ENCODE measurements around the gene DPPA2.
"Not testable (repeated sequence)": the region's sequence is repeated elsewhere in the genome, so short reads cannot be mapped to it uniquely, and the experiment has no call there.

The DPPA2 gene, protein sequence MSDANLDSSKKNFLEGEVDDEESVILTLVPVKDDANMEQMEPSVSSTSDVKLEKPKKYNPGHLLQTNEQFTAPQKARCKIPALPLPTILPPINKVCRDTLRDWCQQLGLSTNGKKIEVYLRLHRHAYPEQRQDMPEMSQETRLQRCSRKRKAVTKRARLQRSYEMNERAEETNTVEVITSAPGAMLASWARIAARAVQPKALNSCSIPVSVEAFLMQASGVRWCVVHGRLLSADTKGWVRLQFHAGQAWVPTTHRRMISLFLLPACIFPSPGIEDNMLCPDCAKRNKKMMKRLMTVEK

DNA sequence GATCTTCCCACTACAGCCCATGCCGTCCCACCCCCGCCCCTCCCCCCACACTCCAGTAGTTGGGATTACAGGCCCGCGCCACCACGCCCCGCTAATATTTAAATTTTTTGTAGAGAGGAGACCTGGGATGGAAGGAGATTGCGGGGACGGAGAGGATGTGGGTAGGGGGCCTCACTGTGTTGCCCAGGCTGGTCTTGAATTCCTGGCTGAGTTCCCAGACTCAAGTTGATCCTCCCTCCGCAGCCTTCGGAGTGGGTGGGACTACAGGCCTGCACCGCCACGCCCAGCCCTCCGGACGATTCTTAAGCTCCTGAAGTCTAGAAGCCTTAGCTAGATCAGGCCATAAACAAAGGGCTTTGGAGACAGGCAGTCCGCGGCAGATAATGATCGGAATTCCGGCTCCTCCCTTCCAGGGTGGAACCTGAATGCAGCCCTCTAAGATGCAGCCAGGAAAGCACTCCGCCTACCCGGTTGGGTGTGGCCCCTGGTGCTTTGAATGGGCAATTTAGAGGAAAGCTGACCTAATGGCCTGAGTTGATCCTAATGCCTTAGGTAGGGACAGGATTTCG lies at the start of gene DPPA2:
TSS of gene DPPA2 (minus strand) at position 356 of the 569 bp plus-strand sequence. CDS start 1,975 bp downstream, outside the sequence.
- DNase-seq, result no peak

DNA sequence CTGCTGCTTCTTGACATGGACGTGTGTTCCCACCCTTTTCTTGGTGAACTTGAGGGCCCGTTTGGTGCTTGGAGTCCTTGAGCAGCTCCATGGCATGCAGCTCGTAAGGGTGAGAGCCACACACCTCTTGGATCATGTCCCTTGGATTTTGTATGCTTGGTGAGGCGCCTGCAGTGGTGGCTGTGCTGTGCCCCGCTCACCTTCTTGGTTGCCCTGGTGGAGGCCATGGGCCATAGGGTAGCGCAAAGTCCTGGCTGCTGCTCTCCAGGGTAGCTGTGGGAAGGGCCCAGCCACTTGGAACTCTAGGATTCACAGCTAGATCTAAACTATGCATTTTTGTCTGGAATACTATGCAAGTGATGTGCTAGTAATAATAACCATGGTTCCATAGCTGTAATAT lies 47.8 kb upstream of the DPPA2 start:
- DNase-seq, result no peak

DNA sequence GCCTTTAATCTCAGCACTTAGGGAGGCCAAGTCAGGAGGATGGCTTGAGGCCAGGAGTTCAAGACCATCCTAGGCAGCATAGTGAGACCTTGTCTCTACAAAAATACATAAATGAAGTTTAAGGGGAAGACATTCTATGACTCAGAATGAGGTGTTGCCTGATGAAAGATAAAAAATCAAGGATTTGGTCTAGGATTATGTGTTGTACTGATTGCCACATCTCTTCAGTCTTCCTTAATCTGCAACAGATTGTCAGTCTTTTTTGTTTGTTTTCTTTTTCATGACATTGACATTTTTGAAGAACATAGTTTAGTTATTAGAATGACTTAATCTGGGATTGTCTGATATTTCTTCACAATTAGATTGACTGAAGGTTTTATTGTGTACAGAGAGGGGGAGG lies 47.3 kb upstream of the DPPA2 start:
- no peak for DNase-seq

DNA sequence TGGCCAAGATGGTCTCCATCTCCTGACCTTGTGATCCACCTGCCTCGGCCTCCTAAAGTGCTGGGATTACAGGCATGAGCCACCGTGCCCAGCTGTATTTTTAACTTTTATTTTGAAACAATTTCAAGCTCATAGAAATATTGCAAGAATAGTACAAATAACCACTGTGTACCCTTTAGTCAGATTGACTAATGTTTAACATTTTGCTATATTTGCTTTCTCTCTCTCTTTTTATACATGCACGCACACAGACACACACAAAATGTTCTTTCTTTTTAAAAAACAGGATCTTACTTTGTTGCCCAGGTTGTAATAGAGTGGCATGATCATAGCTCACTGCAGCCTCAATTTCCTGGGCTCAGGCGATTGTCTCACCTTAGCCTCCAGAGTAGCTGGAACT lies 46.5 kb upstream of the DPPA2 start:
- DNase-seq, result no peak

DNA sequence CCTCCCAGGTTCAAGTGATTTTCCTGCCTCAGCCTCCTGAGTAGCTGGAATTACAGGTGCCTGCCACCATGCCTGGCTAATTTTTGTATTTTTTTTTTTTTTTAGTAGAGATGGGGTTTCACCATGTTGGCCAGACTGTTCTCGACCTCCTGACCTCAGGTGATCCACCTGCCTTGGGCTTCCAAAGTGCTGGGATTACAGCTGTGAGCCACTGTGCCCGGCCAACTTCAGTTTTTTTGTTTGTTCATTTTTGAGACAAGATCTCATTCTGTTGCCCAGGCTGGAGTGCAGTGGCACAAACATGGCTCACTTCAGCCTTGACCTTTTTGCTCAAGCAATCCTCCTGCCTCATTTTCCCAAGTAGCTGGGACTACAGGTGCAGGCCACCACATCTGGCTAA lies 42.5 kb upstream of the DPPA2 start:
- DNase-seq, result not testable (repeated sequence)

DNA sequence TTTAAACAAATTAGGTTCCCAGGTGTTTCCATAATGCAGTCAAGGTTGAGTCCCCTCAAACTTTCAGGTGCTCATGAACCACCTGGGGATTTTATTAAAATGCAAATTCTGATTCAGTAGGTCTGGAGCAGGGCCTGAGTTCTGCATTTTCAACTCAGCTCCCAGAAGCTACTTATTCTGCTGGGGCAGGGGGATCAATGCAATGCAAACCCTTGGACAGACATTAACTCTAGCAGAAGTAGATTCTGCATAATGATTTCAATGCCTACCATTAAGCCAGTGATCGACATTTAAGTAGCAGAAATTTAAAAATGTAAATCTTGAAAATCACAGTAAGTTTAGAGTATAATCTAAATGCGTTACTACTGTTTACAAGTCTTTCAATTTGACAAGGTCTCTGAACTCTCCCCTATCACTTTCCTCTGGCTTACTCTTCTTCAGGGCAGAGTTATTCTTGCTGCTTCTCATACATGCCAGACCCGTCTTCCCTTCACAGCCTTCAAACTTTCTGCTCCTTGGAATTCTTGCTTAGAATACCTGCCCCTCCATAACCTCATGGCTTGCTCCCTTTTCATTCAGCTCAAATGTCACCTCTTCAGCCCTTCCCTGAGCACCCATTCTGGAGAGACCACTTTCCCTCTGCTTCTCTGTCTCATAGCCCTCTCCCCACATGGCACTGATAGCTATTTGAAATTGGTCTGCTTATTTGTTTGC lies 40.3 kb upstream of the DPPA2 start:
- no peak for DNase-seq

DNA sequence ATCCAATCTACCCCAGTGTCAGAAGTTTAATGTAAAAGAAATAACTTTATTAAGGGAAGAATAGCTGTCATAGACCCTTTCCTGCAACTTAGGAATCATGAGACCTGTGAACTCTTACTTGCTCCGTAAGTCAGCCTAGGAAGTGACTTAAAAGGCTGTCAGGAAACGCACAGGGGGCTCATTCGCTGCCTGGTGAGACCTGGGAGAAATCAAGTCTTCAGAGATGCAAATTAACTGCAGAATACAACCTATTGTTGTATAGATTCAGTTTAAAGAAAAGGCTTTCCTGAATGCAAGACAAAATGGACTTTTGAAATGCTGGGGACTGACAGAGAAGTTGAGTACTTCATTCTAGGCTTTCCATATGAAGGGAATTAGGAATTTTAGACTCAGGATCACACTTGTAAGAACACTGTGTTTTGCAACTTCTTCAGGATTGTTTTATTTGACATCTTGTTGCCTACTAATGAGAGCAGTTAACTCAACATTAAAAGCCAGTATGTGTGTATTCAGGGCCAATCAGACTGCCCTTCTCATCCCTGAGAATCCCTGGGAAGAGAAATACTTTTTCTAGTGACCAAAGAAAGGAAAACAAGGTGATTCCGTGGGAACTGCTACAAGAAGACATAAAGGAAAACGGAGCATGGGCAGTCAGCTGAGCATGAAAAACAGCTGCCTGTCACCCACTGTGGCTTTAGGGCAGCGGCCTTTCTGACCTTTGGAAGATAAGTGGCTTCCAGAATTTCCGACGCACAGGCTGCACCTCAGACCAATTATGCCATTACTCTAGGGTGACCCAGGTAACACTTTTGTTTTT lies 39.5 kb upstream of the DPPA2 start:
- DNase-seq, result no peak

DNA sequence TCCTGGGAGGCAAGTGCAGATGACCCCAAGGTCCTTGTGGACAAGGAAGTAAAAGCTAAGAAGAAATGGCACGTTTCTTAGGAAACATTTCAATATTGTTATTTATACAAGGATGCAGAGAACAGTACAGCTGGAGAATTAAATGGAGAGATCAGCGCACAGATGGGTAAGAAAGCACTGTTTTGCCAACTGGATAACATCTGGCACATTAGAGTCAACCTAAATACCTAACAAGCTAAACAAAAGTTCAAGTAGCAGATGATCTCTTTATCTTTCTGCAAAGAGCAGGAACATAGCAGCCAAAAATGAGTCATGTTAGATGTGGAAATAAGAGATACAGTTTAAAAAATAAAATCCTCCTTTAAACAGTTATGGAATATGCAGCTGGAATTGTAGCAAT lies 36.7 kb upstream of the DPPA2 start:
- DNase-seq, result no peak

DNA sequence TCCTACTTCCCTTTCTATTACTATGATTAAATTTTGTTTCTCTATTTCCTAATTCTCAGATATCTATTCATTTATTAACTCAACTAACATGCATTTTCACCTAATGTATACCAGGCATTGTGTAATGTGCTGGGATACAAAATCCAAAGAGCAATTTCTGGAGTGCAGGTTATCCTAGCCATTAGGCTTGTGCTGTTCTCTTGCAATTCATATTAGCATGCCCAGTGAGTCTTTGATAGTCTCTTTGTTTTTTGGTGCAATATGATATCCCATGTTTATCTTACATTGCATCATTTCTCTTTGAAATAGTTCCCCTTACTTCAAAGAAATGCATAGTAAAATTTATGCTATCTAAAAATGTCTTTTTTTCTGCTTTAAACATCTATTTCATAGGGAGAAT lies 34.9 kb upstream of the DPPA2 start:
- DNase-seq, result no peak

DNA sequence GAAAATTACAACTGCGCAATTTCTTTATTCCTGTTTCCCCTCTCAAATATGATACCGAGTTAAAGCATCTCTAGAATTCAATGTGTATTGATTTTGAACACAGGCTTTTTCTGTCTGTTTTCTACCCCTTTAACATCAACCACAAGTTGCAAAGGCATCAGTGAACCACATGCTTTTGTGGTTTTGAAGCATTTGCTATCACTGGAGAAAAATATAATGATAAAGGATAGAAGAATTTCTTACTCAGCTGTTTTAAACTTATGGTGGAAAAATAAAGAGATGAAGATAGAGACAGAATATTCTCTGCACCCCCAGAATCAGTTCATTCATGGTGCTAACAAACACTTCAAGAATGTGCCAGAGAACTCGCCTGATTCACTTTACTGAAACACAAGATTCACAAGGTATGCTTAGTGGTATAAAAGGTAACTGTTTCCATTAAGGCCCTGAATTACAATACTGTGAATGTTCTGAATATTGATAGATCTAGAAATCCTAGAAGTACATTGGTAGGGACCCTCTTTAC lies 30.5 kb upstream of the DPPA2 start:
- DNase-seq, result no peak

DNA sequence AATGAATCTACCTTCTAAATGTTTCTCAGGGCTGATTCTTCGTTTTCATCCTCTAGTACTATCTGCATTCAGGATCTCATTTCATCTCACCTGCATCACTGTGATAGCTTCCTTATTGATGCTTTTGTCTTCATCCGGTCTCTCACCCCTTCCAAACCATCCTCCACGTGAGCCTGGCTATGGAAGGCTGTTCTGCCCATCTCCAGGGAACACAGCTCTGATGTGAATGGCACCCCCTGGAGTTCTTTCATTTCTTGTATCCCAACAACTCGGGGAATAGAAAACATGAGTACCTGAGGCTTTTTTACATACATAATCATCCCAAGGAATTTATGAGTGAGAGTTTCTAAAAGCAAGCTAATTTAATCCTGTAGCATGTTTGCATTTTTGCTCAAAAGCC lies 29.8 kb upstream of the DPPA2 start:
- no peak for DNase-seq

DNA sequence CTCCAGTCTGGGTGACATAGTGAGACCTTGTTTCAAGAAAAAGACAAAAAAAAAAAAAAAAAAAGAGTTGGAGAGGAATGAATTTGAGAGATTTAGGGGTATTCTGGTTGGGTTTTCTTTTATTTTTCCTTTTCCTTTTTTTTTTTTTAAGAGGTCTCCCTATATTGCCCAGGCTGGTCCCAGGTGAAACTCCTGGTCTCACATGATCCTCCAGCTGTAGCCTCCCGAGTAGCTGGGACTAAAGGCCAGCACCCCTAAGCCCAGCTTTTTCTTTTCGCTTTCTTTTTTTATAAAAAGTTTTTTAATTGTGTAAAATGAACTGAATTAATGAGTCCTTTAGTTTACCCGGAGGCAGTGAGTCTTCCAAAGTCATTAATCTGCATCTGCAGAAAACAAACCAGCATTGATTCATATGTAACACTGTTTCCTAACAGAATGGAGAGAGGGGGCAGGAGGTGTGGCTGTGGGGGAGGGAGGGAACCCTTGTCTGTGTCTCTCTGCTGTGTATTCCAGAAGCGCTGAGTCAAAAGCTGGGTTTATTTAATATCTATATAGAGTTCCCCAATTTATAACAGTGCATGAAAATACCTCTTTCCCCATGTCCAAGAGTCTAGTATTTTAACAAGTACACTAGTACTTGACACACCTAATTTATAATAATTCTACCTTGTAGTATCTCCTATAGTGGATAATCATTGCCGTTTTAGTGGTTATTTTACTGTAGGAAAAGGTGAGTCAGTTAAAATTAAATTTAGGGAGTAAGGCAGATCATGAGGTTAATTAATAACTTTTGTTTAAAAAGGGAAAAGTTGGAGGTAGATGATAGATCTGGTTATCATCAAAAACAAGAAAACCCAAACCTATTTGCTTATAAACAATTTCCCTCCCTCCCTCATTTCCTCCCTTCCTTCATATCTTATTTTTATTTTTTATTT lies 23.7 kb upstream of the DPPA2 start:
- no peak for DNase-seq

DNA sequence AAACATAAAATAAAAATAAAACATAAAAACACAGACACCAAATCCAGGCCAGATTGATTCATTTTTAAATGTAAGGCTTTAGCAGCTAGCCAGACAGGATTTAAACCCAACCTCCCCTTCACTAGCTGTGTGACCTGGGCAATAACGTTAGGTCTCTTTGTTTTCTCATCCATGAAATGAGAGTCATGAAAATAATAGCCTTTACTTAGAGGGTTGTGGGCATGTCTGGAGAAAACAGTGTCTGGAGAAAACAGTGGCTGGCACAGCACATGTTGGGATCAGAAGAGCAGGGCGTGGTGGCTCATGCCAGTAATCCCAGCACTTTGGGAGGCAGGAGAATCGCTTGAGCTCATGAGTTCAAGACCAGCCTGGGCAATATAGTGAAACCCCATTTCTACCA lies 22.9 kb upstream of the DPPA2 start:
- no peak for DNase-seq

DNA sequence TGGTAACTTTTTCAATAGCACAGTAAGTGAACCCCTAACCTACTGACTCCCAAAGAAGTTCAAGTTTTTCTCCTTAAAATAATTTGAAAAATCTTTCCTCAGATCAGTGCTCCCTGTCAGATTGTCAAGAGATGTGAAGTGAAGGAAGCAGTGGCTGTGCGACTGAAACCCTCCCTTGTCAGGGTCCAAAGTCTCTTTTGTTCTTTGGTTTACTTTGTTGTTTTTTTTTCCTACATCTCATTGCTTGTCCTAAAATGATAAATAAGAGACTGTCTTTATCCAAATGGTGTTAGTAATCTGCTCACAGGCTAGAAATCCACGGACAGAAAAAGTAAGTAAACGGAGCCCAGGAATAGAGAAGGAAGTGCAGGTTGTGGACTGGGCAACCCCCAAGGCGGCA lies 22.0 kb upstream of the DPPA2 start:
- no peak for DNase-seq

DNA sequence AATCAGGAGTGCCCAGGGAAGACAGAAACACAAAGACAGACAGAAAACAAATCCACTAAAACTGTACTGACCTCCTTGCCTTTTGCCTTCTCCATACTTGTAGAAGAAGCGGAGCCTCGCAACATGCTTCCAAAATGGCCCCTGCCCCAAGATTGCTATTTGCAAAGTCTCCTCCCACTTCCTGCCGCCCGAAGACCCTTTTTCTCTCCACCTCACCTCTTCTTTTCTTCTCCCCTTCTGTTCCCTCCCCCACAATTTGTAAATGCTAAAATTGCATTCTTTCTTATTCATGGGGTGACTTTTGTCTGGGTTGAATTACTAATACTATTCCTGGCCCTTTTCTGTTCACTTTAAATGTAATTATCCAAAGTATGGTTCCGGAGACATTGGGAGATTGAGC lies 21.1 kb upstream of the DPPA2 start, which contains the start of gene DPPA4:
TSS of gene DPPA4 (minus strand) at position 154 of the 400 bp plus-strand sequence. CDS start at position 125, 29 bp downstream.
- no peak for DNase-seq

DNA sequence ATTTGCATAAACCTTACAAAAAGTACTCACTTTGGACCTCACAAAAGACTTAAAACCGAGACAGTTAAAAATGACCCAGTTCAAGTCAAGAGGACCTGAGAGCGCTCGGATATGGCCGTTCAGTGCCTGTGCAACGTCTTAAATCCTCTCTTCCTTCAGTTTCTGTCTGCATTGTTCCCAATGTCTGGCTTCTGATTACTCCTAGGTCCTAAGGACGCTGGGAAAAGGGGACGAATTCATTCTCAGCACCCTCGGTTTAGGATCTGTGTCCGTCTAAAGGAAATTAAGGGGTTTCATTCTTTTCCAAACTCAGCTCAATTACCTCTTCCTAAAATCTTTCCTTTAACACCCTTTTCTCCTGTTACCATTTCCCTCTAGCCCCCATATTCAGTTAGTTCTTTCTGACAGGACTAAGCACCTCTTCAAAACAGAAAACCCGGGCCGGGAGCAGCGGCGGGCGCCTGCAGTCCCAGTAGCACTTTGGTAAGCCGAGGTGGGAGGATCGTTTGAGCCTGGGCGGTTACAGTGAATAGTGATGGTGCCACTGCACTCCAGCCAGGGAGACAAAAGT lies 20.1 kb upstream of the DPPA2 start:
- DNase-seq, result no peak

DNA sequence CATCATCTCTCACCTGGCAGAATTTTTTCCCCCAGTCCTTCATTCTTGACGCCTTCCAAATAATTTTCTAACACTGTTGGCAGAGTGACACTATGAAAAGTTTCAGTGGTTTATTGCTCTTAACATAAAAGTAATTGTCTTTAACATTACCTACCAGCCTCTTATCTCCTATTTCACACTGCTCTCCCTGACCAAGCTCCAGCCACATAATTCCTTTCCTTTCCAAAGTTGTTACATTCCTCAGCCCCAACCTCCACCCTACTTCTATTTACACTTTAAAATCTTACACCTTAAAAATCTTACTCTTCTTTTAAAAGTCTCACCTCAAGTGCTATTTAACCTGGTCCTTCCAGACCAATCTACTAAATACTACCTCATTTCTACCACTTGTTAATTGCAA lies 18.3 kb upstream of the DPPA2 start:
- no peak for DNase-seq

DNA sequence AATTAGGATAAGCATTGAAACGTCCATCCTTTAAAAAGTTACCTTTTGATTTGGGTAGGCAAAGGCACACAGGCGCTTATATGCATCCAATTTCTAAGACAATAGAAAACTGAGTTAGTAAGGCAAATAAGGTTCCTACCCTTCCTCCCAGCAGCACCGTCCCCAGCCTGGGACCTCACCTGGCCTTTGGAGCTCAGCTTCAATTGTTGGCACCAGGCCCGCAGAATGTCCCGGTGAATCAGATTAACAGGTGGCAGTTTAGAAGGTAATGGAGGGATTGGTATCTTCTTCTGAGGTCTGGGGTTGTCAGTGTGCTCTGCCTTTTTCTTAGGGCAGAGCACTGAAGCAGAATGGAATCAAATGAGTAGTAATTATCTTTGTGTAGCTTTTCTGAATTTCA lies 15.4 kb upstream of the DPPA2 start:
- DNase-seq, result no peak

DNA sequence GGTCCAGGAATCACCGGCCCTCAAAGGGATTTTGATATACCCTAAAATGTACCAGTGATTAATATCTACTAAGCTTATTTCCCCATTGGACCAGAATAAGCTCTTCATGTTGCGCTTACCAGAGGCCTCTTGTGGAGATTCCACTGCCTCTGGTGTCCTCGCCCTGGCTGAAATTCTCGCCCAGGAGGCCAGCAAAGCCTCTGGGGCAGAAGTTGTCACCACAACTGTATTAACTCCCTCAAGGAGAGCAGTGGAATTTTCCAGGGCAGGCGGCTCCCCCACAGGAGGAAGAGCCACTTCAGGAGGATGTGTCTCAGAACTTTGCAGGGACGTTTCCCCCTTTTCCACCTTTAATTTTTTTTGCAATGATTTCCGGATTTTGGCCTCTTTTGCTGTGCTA lies 14.1 kb upstream of the DPPA2 start:
- DNase-seq, result no peak

DNA sequence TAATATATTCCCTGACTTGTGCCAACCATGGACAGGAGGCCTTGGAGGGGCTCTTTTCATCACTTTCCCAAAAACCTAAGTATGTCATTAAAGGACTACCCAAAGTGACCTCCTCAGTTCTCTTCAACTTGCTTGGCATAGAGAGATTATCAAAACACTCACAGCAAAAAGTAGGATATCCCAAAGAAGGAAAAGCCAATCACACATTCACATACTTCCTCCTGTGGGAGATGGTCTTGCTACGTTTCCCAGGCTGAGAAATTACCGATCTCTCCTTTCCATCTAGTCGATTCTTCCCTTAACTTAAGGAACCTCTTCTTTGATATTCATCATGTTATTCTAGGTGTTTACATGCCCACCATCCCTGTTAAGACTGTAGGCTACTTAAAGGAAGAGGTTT lies 11.9 kb upstream of the DPPA2 start:
- DNase-seq, result no peak

DNA sequence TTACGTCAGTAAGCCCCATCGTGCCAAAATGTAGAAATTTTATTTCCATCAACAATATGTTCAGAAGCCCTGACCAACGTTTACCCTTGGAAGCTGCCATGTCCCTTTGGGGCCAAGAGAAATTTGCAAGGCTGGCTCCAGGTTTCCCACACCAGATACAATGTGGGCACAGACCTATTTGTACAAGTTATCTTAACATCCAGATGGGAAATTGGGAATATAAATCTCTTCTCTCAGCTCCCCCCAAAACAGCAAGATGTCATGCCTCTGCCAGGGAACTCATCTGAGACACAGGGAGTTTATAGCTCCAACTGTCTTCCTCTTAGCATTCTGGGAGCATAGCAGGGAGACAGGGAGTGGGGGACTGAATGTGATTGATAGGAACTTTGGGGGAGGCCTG lies 9.3 kb upstream of the DPPA2 start:
- DNase-seq, result no peak

DNA sequence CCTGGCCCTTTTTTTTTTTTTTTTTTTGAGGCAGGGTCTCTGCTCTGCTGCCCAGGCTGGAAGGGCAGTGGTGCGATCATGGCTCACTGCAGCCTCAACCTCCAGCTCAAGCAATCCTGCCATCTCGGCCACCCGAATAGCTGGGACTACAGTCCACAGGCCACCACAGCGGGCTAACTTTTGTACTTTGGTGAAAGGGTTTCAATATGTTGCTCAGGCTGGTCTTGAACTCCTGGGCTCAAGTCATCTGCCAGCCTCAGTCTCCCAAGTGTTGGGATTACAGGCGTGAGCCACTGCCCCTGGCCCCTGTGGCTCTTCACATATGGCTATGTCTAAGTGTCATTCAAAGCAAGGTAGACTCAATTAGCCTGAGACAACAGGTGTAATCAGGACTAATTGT lies 8.8 kb upstream of the DPPA2 start:
- DNase-seq, result no peak
